CD4-positive, alpha-beta T cell treated with Interleukin-15 for 4 hours (primary cell): Measurements from ENCODE around the gene KRTAP2-2.
"Not testable (repeated sequence)": the region's sequence is repeated elsewhere in the genome, so short reads cannot be mapped to it uniquely, and the experiment has no call there.

Source experiments
- DNase-seq: peaks from one replicate; pipeline ENCODE4 v3.0.0-alpha.2; 2020; ENCODE audit warnings: low spot score

The KRTAP2-2 gene

GRCh38 chr17:41064301-41064700 lies 9.3 kb upstream of the KRTAP2-2 start:
- DNase-seq, result no peak

GRCh38 chr17:41063449-41063848 lies 8.4 kb upstream of the KRTAP2-2 start:
- DNase-seq, result no peak

GRCh38 chr17:41061964-41062363 lies 6.9 kb upstream of the KRTAP2-2 start:
- no peak for DNase-seq

- DNase-seq, result no peak
Measured at GRCh38 chr17:41060052-41060604, 5.1 kb upstream of the KRTAP2-2 start, which contains the start of gene KRTAP2-3. KRTAP2-3 (minus strand) TSS chr17:41060114; CDS start chr17:41060050, 64 bp downstream.

GRCh38 chr17:41059276-41060051 lies 4.4 kb upstream of the KRTAP2-2 start:
- not testable (repeated sequence) for DNase-seq

- DNase-seq, result no peak
Measured at GRCh38 chr17:41058741-41059140, 3.7 kb upstream of the KRTAP2-2 start.

GRCh38 chr17:41057547-41057946 lies 2.5 kb upstream of the KRTAP2-2 start:
- DNase-seq, result no peak

- DNase-seq, result not testable (repeated sequence)
Measured at GRCh38 chr17:41054556-41054955, 474 bp downstream of the KRTAP2-2 start.

- DNase-seq, result no peak
Measured at GRCh38 chr17:41054025-41054424, 1.0 kb downstream of the KRTAP2-2 start.

- DNase-seq, result no peak
Measured at GRCh38 chr17:41052566-41052965, 2.5 kb downstream of the KRTAP2-2 start.

GRCh38 chr17:41049110-41049509 lies 5.9 kb downstream of the KRTAP2-2 start:
- DNase-seq, result no peak

- DNase-seq, result no peak
Measured at GRCh38 chr17:41048441-41048840, 6.6 kb downstream of the KRTAP2-2 start.

GRCh38 chr17:41046735-41047465 lies 8.1 kb downstream of the KRTAP2-2 start, which contains the start of gene KRTAP2-1:
KRTAP2-1 (minus strand) TSS chr17:41047316; CDS start chr17:41047267, 49 bp downstream.
- not testable (repeated sequence) for DNase-seq

GRCh38 chr17:41042953-41043352 lies 12.1 kb downstream of the KRTAP2-2 start:
- no peak for DNase-seq

- DNase-seq, result not testable (repeated sequence)
Measured at GRCh38 chr17:41040783-41041571, 14.1 kb downstream of the KRTAP2-2 start, which contains the start of gene KRTAP1-1. KRTAP1-1 (minus strand) TSS chr17:41041450; CDS start chr17:41041397, 53 bp downstream.

GRCh38 chr17:41037853-41038350 lies 17.1 kb downstream of the KRTAP2-2 start:
- DNase-seq, result no peak

- not testable (repeated sequence) for DNase-seq
Measured at GRCh38 chr17:41034346-41034935, 20.6 kb downstream of the KRTAP2-2 start, which contains the start of gene KRTAP1-3. KRTAP1-3 (minus strand) TSS chr17:41034874; CDS start chr17:41034821, 53 bp downstream.

- DNase-seq, result no peak
Measured at GRCh38 chr17:41029633-41030245, 25.3 kb downstream of the KRTAP2-2 start, which contains the start of gene KRTAP1-4. KRTAP1-4 (minus strand) TSS chr17:41030195; CDS start chr17:41030078, 117 bp downstream.

- DNase-seq, result no peak
Measured at GRCh38 chr17:41026715-41027471, 28.1 kb downstream of the KRTAP2-2 start, which contains the start of gene KRTAP1-5. KRTAP1-5 (minus strand) TSS chr17:41027208; CDS start chr17:41027155, 53 bp downstream.

- DNase-seq, result no peak
Measured at GRCh38 chr17:41024697-41025096, 30.3 kb downstream of the KRTAP2-2 start.
